ENCODE results near the gene TRIM42.

The TRIM42 gene

GRCh38 chr3:140712301-140712700, 34.4 kb downstream of the TRIM42 start:
- Histone ChIP-seq H3F3A (ENCODE audit: low read depth) (no peaks in the 10 kb centered on the region), H3K4me3 (ENCODE audit: low read length, poor library complexity, severe bottlenecking) (no peak overlapping the region), H3K4me1 (ENCODE audit: insufficient read depth, low read length, poor library complexity, severe bottlenecking) (no peaks in the 10 kb centered on the region), H3K9ac (ENCODE audit: low read depth, low read length, poor library complexity, severe bottlenecking) (no peak overlapping the region), H3K27me3 (ENCODE audit: insufficient read depth, low read length, poor library complexity, severe bottlenecking) (no peaks in the 10 kb centered on the region), H3K9me2 (replicated peaks; ENCODE audit: low read depth, low read length) (no peaks in the 10 kb centered on the region), H3K4me2 (ENCODE audit: low read depth, low read length, poor library complexity, severe bottlenecking) (no peak overlapping the region), H4K20me1 (ENCODE audit: insufficient read depth, low read length, poor library complexity, severe bottlenecking) (no peaks in the 10 kb centered on the region), H3K79me2 (ENCODE audit: insufficient read depth, low read length) (no peaks in the 10 kb centered on the region), H3K9me3 (ENCODE audit: insufficient read depth, low read depth, low read length) (no peaks in the 10 kb centered on the region), H3K36me3 (ENCODE audit: insufficient read depth, low read length) (no peaks in the 10 kb centered on the region), H2AFZ (ENCODE audit: low read length) (no peak overlapping the region)
- TF ChIP-seq EZH2phosphoT487 (IDR thresholded peaks at IDR 0.05; ENCODE audit: borderline replicate concordance), result no peak
- no peak for TF ChIP-seq CTCF (conservative IDR thresholded peaks at IDR 0.05; ENCODE audit: low read length)

DNA sequence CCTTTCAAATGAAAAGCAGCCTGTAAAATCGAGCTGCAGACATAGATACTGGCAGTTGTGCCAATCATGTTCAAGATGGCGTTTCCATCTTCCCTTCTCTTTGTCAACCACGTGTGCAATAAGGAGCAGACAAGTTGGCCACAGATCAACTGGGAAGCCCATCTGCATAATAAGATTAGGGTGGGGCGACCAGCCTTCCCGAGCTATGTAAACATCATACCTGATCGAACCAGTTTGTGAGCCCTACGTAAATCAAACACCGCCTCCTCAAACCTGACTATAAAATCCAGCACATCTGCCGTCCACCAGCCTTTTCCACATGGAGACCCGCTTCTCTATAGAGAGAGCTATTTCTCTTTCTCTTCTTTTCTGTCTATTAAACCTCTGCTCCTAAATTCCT, 37.2 kb downstream of the TRIM42 start:
- H3K9me2 ChIP-seq (replicated peaks; ENCODE audit: low read depth, low read length), result no peaks in the 10 kb centered on the region
- no peak overlapping the region for H2AFZ ChIP-seq (ENCODE audit: low read length)
- no peaks in the 10 kb centered on the region for H3K36me3 ChIP-seq (ENCODE audit: insufficient read depth, low read length)
- H3K4me1 ChIP-seq (ENCODE audit: insufficient read depth, low read length, poor library complexity, severe bottlenecking), result no peaks in the 10 kb centered on the region
- H3K4me2 ChIP-seq (ENCODE audit: low read depth, low read length, poor library complexity, severe bottlenecking), result no peak overlapping the region
- no peak overlapping the region for H3K4me3 ChIP-seq (ENCODE audit: low read length, poor library complexity, severe bottlenecking)
- no peaks in the 10 kb centered on the region for H4K20me1 ChIP-seq (ENCODE audit: insufficient read depth, low read length, poor library complexity, severe bottlenecking)
- H3F3A ChIP-seq (ENCODE audit: low read depth), result no peaks in the 10 kb centered on the region
- H3K9ac ChIP-seq (ENCODE audit: low read depth, low read length, poor library complexity, severe bottlenecking), result no peak overlapping the region
- TF ChIP-seq EZH2phosphoT487 (IDR thresholded peaks at IDR 0.05; ENCODE audit: borderline replicate concordance), result no peak
- no peak for TF ChIP-seq CTCF (conservative IDR thresholded peaks at IDR 0.05; ENCODE audit: low read length)
- no peaks in the 10 kb centered on the region for H3K9me3 ChIP-seq (ENCODE audit: insufficient read depth, low read depth, low read length)
- H3K27me3 ChIP-seq (ENCODE audit: insufficient read depth, low read length, poor library complexity, severe bottlenecking), result no peaks in the 10 kb centered on the region
- H3K79me2 ChIP-seq (ENCODE audit: insufficient read depth, low read length), result no peaks in the 10 kb centered on the region

DNA sequence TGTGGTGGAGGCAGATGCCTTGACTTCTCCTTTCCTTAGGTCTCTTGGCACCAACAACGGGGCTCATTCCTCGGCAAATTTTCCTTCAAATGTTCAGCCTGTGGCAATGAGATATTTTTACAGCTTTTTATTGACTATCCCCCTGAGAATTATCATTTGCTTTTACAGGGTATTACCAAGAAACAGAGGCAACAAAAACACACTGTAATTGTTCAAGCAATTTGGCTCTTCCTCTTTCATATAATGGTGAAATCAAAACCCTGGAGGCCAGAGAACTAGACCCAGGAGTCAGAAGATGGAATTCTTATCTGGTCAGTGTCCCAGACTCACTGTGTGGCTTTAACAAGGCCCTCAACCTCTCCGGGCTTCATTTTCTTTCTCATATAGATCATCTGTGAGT, 40.1 kb downstream of the TRIM42 start:
- Histone ChIP-seq H2AFZ (ENCODE audit: low read length) (no peak overlapping the region), H3K9ac (ENCODE audit: low read depth, low read length, poor library complexity, severe bottlenecking) (no peak overlapping the region), H3K36me3 (ENCODE audit: insufficient read depth, low read length) (no peaks in the 10 kb centered on the region), H3K9me2 (replicated peaks; ENCODE audit: low read depth, low read length) (no peaks in the 10 kb centered on the region), H3K9me3 (ENCODE audit: insufficient read depth, low read depth, low read length) (no peaks in the 10 kb centered on the region), H3K27me3 (ENCODE audit: insufficient read depth, low read length, poor library complexity, severe bottlenecking) (no peaks in the 10 kb centered on the region), H3K4me1 (ENCODE audit: insufficient read depth, low read length, poor library complexity, severe bottlenecking) (no peaks in the 10 kb centered on the region), H3F3A (ENCODE audit: low read depth) (no peaks in the 10 kb centered on the region), H3K4me3 (ENCODE audit: low read length, poor library complexity, severe bottlenecking) (no peak overlapping the region), H3K79me2 (ENCODE audit: insufficient read depth, low read length) (no peaks in the 10 kb centered on the region), H3K4me2 (ENCODE audit: low read depth, low read length, poor library complexity, severe bottlenecking) (no peak overlapping the region), H4K20me1 (ENCODE audit: insufficient read depth, low read length, poor library complexity, severe bottlenecking) (no peaks in the 10 kb centered on the region)
- TF ChIP-seq EZH2phosphoT487 (IDR thresholded peaks at IDR 0.05; ENCODE audit: borderline replicate concordance) (no peak), CTCF (conservative IDR thresholded peaks at IDR 0.05; ENCODE audit: low read length) (no peak)

All from Loucy (cell line).